GM21529 (cell line): ENCODE data around the gene RBMX.
"Not testable (repeated sequence)": the region's sequence is repeated elsewhere in the genome, so short reads cannot be mapped to it uniquely, and the experiment has no call there.

Experiments
- ATAC-seq: cut with Tn5 transposase; IDR thresholded peaks from one replicate; pipeline ENCODE4 v1.9.1; 2021; ENCODE audit not compliant: unreplicated experiment

RBMX gene

DNA sequence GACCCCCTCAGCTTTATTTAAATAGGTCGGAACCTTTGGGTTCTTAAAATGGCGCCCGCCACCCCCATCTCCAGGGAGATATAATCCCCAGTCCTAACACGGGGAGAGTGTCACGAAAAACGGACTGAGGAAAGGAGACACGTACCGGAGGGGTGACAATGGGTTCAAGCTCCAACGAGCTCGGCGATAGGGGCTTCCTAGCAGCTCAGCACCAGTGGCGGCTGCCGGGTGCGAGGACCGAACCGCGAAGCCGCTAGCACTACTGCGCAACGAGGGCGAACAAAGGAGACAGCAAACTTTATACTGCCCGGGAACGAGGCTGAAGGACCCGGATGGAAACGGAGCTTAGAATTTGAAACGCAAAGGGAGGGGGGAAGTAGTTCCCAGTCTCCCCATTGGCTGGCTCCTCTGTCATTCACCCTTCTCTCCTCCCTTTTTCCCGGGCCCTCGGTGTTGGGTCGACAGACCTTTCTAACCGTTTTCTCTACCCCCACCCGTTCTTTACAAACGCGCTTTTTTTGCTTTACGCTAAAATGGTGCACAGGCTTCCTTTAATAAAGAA is at the start of gene RBMX:
TSS of gene RBMX (minus strand) at position 274 of the 562 bp plus-strand sequence. CDS start 1,298 bp downstream, outside the sequence.
- peak; percentile 95 for ATAC-seq

DNA sequence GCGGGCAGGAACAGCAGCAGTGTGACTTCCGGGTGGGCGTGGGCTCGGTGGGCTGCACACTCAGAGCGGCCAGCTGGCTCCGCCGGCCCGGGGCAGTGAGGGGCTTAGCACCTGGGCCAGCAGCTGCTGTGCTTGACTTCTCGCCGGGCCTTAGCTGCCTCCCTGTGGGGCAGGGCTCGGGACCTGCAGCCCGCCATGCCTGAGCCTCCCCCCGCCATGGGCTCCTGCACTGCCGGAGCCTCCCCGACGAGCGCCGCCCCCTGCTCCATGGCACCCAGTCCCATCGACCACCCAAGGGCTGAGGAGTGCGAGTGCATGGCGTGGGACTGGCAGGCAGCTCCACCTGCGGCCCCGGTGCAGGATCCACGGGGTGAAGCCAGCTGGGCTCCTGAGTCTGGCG is 40.9 kb upstream of the RBMX start:
- not testable (repeated sequence) for ATAC-seq

DNA sequence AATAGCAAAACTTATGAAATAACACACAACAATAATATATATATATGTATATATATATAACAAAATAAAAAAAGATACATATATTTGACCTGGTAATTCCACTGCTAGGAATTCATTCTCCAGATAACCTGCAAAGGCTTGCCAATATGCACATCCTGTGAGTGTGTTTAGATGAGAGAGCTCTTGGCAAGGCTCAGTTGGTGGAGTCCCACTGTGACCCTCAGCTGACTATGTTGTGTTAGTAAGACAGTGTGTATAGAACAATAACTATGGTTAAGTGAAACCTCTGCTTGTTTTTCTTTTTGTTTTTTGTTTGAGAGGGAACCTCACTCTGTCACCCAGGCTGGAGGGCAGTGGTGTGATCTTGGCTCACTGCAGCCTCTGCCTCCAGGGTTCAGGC is 39.5 kb upstream of the RBMX start:
- ATAC-seq = no peak

DNA sequence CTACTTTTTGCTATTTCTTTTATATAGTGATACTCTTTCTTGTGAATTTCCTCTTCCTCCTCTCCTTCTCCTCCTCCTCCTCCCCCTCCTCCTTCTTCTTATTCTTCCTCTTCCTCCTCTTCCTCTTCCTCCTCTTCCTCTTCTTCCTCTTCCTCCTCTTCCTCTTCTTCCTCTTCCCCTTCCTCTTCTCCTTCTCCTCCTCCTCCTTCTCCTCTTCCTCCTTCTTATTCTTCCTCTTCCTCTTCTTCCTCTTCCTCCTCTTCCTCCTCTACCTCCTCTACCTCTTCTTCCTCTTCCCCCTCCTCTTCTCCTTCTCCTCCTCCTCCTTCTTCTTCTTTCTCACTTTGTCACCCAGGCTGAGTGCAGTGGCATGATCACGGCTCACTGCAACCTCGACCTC is 36.3 kb upstream of the RBMX start:
- ATAC-seq = no peak

DNA sequence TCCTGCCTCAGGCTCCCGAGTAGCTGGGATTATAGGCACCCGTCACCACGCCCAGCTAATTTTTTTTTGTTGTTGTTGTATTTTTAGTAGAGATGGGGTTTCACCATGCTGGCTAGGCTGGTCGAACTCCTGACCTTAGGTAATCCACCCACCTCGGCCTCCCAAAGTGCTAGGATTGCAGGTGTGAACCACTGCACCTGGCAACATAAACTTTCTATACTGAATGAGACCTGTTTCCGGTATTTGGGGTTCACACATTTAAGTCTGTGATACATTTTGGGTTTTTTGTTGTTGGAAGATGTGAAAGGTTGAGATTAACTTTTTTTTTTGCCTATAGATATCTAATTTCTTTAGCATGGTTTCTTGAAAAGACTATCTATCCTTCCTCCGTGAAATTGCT is 31.1 kb upstream of the RBMX start:
- ATAC-seq = not testable (repeated sequence)

DNA sequence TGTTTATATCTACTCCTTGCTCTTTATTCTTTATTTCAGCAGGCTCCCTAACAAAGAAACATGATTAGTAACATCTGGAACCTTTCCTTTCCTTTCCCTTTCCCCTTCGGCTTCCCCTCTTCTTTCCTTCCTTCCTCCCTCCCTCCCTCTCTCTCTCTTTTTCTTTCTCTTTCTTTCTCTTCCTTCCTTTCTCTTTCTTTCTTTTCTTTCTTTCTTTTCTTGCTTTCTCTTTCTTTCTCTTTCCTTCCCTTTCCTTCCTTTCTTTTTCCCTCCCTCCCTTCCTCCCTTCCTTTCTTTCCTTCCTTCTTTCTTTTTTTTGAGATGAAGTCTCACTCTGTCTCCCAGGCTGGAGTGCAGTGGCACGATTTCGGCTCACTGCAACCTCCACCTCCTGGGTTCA is 30.7 kb upstream of the RBMX start:
- ATAC-seq = no peak

DNA sequence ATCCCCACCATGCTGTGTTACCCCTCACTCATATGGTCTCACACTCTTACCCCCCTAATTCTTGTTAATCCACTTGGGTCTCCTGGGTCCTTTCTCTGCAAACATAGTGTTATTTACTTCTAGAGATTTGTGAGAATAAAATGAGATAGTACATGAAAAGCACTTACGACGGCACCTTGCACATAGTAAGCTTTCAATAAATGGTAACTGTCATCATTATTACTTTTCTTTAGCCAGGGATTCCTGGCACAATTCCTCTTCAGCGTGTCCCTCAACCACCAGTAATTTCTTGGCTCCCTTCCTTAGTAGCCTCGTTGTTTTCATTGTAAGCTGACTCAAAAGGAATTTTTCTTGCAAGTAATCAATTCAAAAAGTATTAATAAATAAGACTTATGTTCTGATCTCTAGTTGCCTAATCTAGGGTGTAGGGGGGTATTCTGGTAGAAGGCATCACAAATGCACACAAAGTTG is 30.1 kb upstream of the RBMX start:
- no peak for ATAC-seq

DNA sequence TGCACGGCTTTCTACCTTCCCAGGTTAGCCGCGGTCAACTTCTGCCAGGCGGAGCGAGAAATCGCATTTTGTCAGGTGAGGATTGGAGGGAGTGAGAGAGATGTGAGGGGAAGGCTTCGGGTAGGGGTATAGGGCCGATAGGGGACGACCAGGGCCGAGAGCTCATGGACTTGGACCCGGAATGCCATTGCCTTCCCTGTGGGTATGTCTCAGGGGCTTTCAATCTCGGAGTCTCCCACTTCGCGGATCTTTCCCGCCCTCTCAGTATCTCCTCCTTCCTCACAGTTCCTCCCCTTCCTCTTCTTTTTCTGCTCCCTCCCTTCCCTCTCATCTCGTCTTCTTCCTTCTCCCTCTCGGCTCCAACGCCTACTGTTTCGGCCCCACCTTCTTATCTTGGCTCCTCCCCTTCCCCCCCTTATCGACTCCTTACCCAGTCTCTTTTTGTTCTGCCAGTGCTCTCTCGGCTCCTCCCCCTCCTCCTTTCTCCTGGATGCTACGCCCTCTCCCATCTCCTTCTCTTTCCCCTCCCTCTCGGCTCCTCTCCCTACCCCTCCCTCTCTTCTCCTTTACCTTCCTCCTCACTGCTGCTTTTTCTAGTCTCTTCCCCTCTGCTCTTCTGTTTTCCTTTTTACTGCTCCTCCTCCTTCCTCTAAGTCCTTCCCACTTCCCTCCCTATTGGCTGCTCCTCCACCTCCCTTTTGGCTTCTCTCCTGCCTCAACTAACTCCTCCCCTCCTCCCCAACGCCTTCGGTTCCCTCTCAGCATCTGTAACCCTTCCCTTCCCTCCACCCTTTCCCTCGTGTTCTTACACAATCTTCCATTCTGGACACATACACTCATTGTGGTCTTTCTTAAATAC is 29.4 kb upstream of the RBMX start:
- peak; percentile 66 for ATAC-seq

DNA sequence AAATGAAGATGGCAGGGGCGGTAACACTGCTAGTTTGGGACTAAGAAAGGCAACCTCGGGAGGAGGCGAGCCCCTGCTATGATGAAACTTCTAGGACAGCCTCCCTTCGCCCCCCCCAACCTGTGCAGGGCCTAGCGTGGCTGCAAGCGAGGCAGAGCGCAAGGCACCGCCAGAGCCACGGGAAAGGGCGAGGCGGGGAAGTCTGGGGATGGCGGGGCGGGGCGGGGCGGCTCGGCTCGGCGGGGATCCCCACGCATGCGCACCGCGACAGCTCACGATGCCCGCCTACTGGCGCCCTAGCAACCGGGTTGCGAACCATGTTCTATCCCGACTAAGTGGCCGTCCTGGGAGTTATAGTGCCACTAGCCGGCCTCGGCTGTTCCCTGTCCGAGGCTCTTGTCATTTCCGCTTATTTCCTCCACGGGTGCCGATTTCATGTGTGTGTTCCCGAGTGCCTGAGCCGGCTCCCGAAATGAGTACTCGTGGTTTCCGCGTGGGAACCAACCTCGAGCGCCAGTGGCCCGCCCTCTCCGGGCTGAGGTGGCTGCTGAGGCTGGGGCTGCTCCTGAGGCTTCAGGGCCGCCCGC is 28.7 kb upstream of the RBMX start:
- peak; percentile 62 for ATAC-seq

DNA sequence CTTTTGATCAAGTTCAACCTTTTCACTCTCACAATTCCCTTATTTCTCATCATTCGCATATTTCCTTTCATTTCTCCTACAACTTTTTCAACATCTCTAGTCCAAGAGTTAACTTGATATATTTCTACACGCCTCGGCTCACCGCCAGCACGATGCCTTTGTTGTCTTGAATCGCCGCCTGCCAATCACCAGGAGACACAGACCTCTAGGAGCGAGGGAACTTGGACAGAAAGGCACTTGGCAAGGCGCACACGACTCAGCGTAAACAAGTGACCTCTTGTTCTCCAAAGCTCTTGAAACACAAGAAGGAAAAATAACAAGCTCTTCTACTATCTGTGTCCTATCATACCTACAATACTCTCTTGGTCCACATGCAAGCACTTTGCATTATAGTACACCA is 27.1 kb upstream of the RBMX start:
- ATAC-seq = no peak

DNA sequence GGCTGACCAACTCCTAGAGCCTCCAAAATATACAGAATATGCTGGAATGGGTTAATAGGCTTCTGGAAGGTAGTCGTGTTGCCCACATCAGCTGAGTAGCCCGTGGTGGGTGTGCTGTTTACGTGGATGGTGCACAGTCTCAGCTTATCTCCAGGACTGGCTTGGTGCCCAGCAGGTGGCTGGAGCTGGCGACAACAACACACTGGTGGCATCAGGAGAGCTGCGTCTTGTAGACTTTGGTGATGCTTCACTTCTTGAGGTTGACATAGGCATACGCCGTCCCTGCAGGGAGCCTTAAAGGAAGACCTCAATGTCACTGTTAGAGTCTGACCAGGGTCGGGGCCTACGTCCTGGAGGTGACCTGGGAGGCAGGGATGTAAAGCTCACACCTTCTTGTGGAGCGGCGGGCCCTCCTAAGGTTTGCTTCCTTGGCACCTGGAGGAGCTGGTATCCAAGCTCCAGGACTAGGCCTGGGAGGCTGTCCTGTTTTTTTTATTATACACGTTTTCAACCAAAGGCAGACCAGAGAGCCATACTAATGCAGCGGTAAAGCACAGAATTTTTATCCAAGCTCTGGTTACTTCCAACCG is 26.5 kb upstream of the RBMX start:
- no peak for ATAC-seq

DNA sequence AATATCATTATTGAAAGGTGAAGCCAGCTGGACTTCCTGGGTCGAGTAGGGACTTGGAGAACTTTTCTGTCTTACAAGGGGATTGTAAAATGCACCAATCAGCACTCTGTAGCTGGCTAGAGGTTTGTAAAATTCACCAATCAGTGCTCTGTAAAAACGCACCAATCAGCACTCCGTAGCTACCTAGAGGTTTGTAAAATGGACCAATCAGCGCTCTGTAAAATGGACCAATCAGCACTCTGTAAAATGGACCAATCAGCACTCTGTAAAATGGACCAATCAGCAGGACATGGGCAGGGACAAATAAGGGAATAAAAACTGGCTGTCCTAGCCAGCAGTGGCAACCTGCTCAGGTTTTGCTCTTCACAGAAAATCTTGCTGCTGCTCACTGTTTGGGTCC is 23.5 kb upstream of the RBMX start:
- ATAC-seq = not testable (repeated sequence)

DNA sequence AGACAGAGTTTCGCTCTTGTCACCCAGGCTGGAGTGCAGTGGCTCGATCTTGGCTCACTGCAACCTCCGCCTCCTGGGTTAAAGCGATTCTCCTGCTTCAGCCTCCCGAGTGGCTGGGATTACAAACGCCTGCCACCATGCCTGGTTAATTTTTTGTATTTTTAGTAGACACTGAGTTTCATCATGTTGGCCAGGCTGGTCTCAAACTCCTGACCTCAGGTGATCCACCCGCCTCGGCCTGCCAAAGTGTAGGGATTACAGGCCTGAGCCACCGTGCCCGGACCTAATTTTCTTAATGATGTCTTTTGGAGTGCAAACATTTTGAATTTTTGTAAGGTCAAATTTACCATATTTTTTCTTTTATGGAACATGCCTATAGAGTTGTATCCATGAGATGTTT is 19.5 kb upstream of the RBMX start:
- not testable (repeated sequence) for ATAC-seq

DNA sequence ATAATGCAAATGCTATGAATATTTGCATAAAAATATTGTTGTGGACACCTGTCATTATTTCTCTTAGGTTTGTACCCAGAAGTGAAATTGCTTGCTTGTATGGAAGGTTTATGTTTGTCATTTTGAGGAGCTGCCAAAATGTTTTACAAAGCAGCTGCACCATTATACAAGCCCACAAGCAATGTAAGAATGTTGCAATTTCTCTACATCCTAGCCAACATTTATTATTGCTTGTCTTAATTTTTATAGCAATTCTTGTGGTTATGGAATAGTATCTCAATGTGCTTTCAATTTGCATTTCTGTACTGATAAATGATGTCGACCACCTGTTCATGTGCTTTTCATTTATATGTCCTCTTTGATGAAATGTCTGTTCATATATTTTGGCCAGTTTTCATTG is 18.7 kb upstream of the RBMX start:
- ATAC-seq = no peak

DNA sequence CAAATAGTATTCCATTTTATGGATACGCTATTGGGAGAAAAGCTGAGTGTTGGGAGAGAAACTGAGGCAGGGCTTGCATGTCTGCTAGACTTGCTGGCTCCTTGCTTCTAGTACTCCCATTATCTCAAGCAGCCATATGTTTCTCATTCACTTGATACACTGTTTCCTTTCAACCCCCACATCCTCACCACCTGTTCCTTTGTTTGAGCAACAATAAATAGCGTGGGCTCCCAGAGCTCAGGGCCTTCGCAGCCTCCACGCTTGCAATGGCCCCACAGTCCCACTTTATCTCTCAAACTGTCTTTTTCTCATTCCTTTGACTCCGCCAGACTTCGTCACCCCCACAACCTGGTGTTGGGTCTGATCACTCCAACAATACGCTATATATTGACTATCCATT is 18.2 kb upstream of the RBMX start:
- not testable (repeated sequence) for ATAC-seq

DNA sequence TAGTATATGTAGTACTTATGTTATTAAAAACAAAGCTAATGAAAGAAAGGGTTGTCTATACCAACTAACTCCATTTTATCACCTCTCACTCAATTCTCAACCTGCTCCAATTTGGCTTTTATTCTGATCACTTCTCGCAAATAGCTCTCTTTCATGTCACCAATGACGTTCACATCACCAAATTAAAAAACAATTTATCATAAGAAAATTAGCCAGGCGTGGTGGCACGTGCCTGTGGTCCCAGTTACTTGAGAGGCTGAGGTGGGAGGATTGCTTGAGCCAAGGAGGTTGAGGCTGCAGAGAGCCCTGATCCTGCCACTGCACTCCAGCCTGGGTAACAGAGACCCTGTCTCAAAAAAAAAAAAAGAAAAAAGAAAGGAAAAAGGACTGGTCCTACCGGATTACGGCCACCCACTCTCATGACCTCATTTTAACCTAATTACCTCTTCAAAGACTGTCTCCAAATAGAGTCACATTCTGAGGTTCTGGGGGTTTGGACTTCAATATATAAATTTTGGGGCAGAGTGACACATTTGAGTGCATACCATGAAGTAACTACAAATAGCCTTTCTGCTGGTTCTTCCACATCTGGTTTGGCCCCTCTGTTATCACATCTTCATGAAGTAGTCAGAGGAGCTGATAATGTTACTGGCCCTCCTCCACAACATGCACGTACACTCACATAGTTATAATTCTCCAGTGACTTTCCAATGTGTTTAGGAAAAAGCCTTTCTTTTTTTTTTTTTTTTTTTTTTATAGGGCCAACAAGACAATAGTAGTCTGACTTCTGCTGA is 15.8 kb upstream of the RBMX start:
- no peak for ATAC-seq

DNA sequence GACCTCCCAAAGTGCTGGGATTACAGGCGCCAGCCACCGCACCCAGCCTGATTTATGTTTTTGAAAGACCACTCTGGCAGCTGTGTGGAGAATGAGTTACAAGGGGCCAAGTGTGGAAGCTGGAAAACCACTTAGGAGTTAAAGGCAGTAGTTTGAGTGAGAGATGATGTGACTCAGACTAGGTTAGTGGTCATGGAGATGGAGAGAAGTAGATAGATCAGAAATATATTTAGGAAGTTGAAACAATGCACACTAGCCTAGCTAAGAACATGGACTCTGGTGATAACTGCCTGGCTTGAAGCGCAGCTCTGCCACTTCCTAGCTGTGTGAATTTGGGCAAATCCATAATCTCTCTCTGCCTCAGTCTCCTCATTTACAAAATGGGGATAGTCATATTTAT is 11.9 kb upstream of the RBMX start:
- ATAC-seq = no peak

DNA sequence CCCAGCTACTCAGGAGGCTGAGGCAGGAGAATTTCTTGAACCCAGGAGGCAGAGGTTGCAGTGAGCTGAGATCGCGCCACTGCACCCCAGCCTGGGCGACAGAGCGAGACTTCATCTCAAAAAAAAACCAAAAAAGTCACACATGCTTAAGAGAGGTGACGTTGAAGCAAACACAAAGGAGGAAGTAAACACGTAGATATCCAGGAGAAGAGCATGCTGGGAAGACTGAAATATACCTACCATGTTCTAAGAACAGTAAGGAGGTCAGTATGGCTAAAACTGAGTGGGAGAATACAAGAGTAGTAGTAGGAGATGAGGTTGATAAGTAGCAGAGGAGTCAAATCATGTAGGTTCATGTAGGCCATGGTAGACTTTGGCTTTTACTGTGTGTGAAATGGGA is 10.1 kb upstream of the RBMX start:
- not testable (repeated sequence) for ATAC-seq

DNA sequence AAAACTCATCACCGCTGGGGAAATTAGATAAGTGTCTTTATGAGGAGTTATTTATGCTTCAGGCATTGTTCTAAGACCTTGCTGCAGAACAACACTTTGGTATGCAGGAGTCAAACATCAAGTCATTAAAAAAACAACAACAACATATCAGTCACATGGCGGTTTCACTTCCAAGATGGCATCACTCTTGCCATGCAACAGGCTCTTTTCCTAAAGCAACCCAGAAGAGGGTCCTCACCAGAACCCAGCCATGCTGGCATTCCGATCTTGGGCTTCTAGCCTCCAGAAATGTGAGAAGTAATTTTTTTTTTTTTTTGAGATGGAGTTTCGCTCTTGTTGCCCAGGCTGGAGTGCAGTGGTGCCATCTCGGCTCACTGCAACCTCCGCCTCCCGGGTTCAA is 8.7 kb upstream of the RBMX start:
- ATAC-seq = no peak

DNA sequence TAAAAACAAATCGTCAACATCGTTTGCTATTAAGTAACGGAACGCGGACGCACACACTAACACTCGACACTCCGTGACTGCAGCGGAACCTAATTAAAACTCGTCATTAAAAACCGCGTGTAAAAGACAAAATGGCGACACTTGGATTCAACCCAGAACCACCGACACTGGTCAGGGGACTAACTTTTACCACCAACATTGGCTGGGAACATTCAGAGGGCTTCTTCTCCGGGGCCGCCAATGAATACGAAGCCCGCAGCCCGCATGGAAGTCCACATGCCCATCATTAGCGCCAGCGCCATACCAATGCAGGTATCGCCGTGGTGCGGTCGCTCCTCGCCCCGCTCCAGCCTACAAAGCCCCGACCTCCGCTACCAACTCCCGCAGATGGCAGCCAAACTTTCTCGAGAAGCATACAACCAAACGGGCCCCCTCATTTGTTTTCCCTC is 498 bp downstream of the RBMX start:
- ATAC-seq = peak; percentile 13
